Pancreas (tissue), 10 donors: ENCODE data around the gene NANOS3. TPM values are rescaled to one million over a fixed set of nuclear protein-coding genes. Genes with fewer than 3 reads are reported as not detected.

Experiments used
- ATAC-seq, 4 donors: fragments of 200-7000 bp; cut with Tn5 transposase; one replicate each; pipeline versions ENCODE4 v1.8.0 to v1.9.1; 2020; ENCODE audit warnings: mild to moderate bottlenecking in 4 of 4, moderate library complexity in 4 of 4
- DNase-seq, 6 donors: peaks; one replicate each; pipeline ENCODE4 v3.0.0-alpha.2; 2020
- FAIRE-seq: peaks from 2 replicates; lab custom pipeline; 2012; peaks lifted over from hg19 to GRCh38; lab: Jason Lieb, UNC
- H3K27ac ChIP-seq, 4 donors: fragments of 200-600 bp; sonication (generic); 1 replicate in 3 of 4; 2 replicates in 1 of 4; pipeline versions ENCODE4 v1.5.0 to v1.8.0; 2020
- H3K27me3 ChIP-seq, 4 donors: fragments of 200-600 bp; one replicate each; pipeline ENCODE4 v1.8.0; 2021
- H3K36me3 ChIP-seq, 3 donors: fragments of 200-600 bp; sonication (generic) in 1 of 3; one replicate each; pipeline versions ENCODE4 v1.5.0 to v1.8.0; 2020 to 2021
- H3K4me1 ChIP-seq, 3 donors: fragments of 200-600 bp; one replicate each; pipeline ENCODE4 v1.8.0; 2021
- H3K4me3 ChIP-seq, 4 donors: fragments of 200-600 bp; sonication (generic) in 2 of 4; one replicate each; pipeline versions ENCODE4 v1.5.0 to v1.8.0; 2020 to 2021
- H3K9me3 ChIP-seq, 4 donors: fragments of 200-600 bp; one replicate each; pipeline ENCODE4 v1.8.0; 2021
- CTCF ChIP-seq, 4 donors: fragments of 200-600 bp; sonication (generic) in 3 of 4; IDR thresholded peaks; one replicate each; pipeline versions ENCODE4 v1.5.0 to v1.8.0; 2021; ENCODE audit warnings: antibody characterized with exemption in 4 of 4
- WGBS, 2 donors: extraction: QIAGEN DNeasy Blood & Tissue Kit; methylation state at CpG; one replicate each; pipeline ENCODE4 v1.1.7; 2013; 5-methylcytosine and 5-hydroxymethylcytosine counted together
- intact Hi-C, 3 donors: fragments of 100-400 bp; cut with DNase I; formaldehyde crosslinking; loops; one replicate each; pipeline versions ENCODE4 v1.11.1 to v1.14.2; 2022
- polyA plus RNA-seq, 2 donors: library from polyadenylated mRNA; stranded (reverse); fragments of 200-250 nt; gene quantifications; one replicate each; pipeline ENCODE4 v1.2.3, GENCODE V29; 2013
- total RNA-seq, 6 donors: library from RNA; stranded (reverse); fragmentation: NEBNext Ultra II Directional in 4 of 6; extraction: Animal tissue kit (Norgen Biotek cat#: 25700) in 4 of 6; gene quantifications; one replicate each; pipeline versions ENCODE4 v1.2.1 to v1.2.4, GENCODE V29; 2021 to 2023
- donor health status: healthy with polysubstance abuse.
- donor health status: DM: no; HTN: no; CAD: no; lungs with moderate emphysema.
- donor health status: DM: no; HTN: no; CAD: no.
- donor health status: control.
- donor health status: control.
- donor health status: Bipolar disorder and iron deficiency.
- donor health status: DM: yes; HTN: yes; CAD: no.
- donor health status: DM: no; HTN: no; CAD: no.
- donor health status: DM: no; HTN: no; CAD: no.
- donor health status: DM: yes; HTN: yes; CAD: no.

The NANOS3 gene
- total and polyA plus RNA-seq, 8 donors, result 0.39 to 3.1 (median 0.72) TPM; not detected in 2

GRCh38 chr19:13835791-13836723, 40.9 kb upstream of the NANOS3 start:
- intact Hi-C loops, result no loop called here
- no peak for TF ChIP-seq CTCF (IDR thresholded peaks at IDR 0.05)
- DNase-seq (peak in 1 of 6 donors; percentile 24), FAIRE-seq (no peak), ATAC-seq (no peak)
- peaks cover 0 to 11% (median 0%) of the 10 kb centered on the region in 3 donors for H3K36me3 ChIP-seq
- H3K27ac ChIP-seq, result peak overlapping the region in 2 of 4 donors; percentile 53 to 74
- H3K27me3 ChIP-seq, result no peaks in the 10 kb centered on the region
- peak overlapping the region in 1 of 4 donors; percentile 3 for H3K4me3 ChIP-seq
- H3K9me3 ChIP-seq, result no peaks in the 10 kb centered on the region
- H3K4me1 ChIP-seq, result peaks cover 0 to 25% (median 0%) of the 10 kb centered on the region in 3 donors
- 77 to 78% methylated on average over 18 to 21 of the region's 21 CpGs for WGBS, 2 donors

GRCh38 chr19:13838435-13839129, 38.4 kb upstream of the NANOS3 start:
- FAIRE-seq, result no peak
- peaks cover 0 to 11% (median 0%) of the 10 kb centered on the region in 3 donors for H3K36me3 ChIP-seq
- H3K27ac ChIP-seq, result peak overlapping the region; percentile 33 to 97 (median 85)
- H3K9me3 ChIP-seq, result no peaks in the 10 kb centered on the region
- WGBS, 2 donors, result 79 to 83% methylated on average over 18 of the region's 18 CpGs
- no peak for ATAC-seq
- H3K27me3 ChIP-seq, result no peaks in the 10 kb centered on the region
- TF ChIP-seq CTCF (IDR thresholded peaks at IDR 0.05), result no peak
- no peak for DNase-seq
- intact Hi-C loops, result no loop called here
- H3K4me1 ChIP-seq, result peaks cover 6 to 27% (median 6%) of the 10 kb centered on the region in 3 donors
- peak overlapping the region in 2 of 4 donors; percentile 92 to 97 for H3K4me3 ChIP-seq

GRCh38 chr19:13839130-13839937, 37.6 kb upstream of the NANOS3 start:
- H3K36me3 ChIP-seq, result peaks cover 0 to 11% (median 0%) of the 10 kb centered on the region in 3 donors
- no peak for TF ChIP-seq CTCF (IDR thresholded peaks at IDR 0.05)
- DNase-seq (peak; percentile 64 to 86 (median 75)), ATAC-seq (peak; percentile 14 to 57 (median 49)), FAIRE-seq (no peak)
- WGBS, 2 donors, result 42 to 55% methylated on average over 35 to 36 of the region's 36 CpGs
- H3K9me3 ChIP-seq, result no peaks in the 10 kb centered on the region
- H3K27me3 ChIP-seq, result no peaks in the 10 kb centered on the region
- intact Hi-C loops, result no loop called here
- peaks cover 6 to 27% (median 8%) of the 10 kb centered on the region in 3 donors for H3K4me1 ChIP-seq
- H3K4me3 ChIP-seq, result peak overlapping the region in 3 of 4 donors; percentile 11 to 97 (median 92)
- peak overlapping the region; percentile 33 to 97 (median 85) for H3K27ac ChIP-seq

- H3K27me3 ChIP-seq, result no peaks in the 10 kb centered on the region
- DNase-seq (no peak), ATAC-seq (no peak), FAIRE-seq (no peak)
- H3K4me1 ChIP-seq, result peaks cover 6 to 27% (median 8%) of the 10 kb centered on the region in 3 donors
- peaks cover 0 to 11% (median 0%) of the 10 kb centered on the region in 3 donors for H3K36me3 ChIP-seq
- 36 to 54% methylated on average over 6 of the region's 6 CpGs for WGBS, 2 donors
- peak overlapping the region in 2 of 4 donors; percentile 92 to 97 for H3K4me3 ChIP-seq
- no peaks in the 10 kb centered on the region for H3K9me3 ChIP-seq
- H3K27ac ChIP-seq, result peak overlapping the region; percentile 33 to 97 (median 85)
- TF ChIP-seq CTCF (IDR thresholded peaks at IDR 0.05), result no peak
- intact Hi-C loops, result no loop called here
Observed at GRCh38 chr19:13839938-13840304, 37.0 kb upstream of the NANOS3 start.
